H1 (cell line): ENCODE data around the gene EPHA4. TPM values are rescaled to one million over a fixed set of nuclear protein-coding genes. Genes with fewer than 3 reads are reported as not detected.

Experiments used
- CBX8 ChIP-seq: fragments of 300-800, 300-1000 bp; sonication (generic); IDR thresholded peaks from 2 replicates; pipeline ENCODE4 v1.7.1; 2016; ENCODE audit warnings: low read depth, low read length, borderline replicate concordance
- GTF2F1 ChIP-seq: IDR thresholded peaks from 2 replicates; pipeline ENCODE4 v1.6.1; 2012; ENCODE audit warnings: low read depth, low read length, improper control_type of control experiment, borderline replicate concordance
- JUND ChIP-seq: IDR thresholded peaks from 2 replicates; pipeline ENCODE4 v1.6.1; 2011; ENCODE audit warnings: mild to moderate bottlenecking, improper control_type of control experiment, low read length
- KDM5A ChIP-seq: fragments of 200-600 bp; IDR thresholded peaks from 2 replicates; pipeline ENCODE4 v1.7.1; 2012; ENCODE audit warnings: mild to moderate bottlenecking, low read length, inconsistent platforms, mixed read lengths
- RBBP5 ChIP-seq: IDR thresholded peaks from 2 replicates; pipeline ENCODE4 v1.7.1; 2012; ENCODE audit warnings: low read depth, mild to moderate bottlenecking, inconsistent platforms, low read length, moderate library complexity, borderline replicate concordance
- RFX5 ChIP-seq: IDR thresholded peaks from 2 replicates; pipeline ENCODE4 v1.6.1; 2011; ENCODE audit warnings: low read depth, low read length, improper control_type of control experiment, borderline replicate concordance
- SP2 ChIP-seq: IDR thresholded peaks from 2 replicates; pipeline ENCODE4 v1.6.1; 2012; ENCODE audit warnings: mild to moderate bottlenecking, low read length, inconsistent platforms
- SP4 ChIP-seq: IDR thresholded peaks from 2 replicates; pipeline ENCODE4 v1.6.1; 2012; ENCODE audit warnings: low read length, inconsistent platforms
- TCF12 ChIP-seq: IDR thresholded peaks from 2 replicates; pipeline ENCODE4 v1.6.1; 2011; ENCODE audit warnings: low read depth, mild to moderate bottlenecking, low read length
- polyA plus RNA-seq, 7 experiments: library from polyadenylated mRNA; depleted of rRNA in 3 of 7; stranded (reverse) in 5 of 7; unstranded in 2 of 7; fragments of >200 nt in 5 of 7; fragments of 200-250 nt in 2 of 7; gene quantifications; 1 replicate in 5 of 7; 2 replicates in 1 of 7; 4 replicates in 1 of 7; pipeline versions ENCODE4 v1.2.1 to v1.2.3, GENCODE V29; 2011 to 2013; ENCODE audit warnings: missing spikeins in 2 of 7, mixed read lengths in 2 of 7
- total RNA-seq: library from RNA; stranded (reverse); fragmentation: NEBNext Ultra II Directional; extraction: Animal tissue kit (Norgen Biotek cat#: 25700); gene quantifications from 2 replicates; pipeline ENCODE4 v1.2.1, GENCODE V29; 2021

EPHA4 gene
- total and polyA plus RNA-seq, 2 of the 8 experiments (the other 6 are each of a cell fraction or from before 2014, with no cell fraction given), result 4.3 to 5.7 TPM

DNA sequence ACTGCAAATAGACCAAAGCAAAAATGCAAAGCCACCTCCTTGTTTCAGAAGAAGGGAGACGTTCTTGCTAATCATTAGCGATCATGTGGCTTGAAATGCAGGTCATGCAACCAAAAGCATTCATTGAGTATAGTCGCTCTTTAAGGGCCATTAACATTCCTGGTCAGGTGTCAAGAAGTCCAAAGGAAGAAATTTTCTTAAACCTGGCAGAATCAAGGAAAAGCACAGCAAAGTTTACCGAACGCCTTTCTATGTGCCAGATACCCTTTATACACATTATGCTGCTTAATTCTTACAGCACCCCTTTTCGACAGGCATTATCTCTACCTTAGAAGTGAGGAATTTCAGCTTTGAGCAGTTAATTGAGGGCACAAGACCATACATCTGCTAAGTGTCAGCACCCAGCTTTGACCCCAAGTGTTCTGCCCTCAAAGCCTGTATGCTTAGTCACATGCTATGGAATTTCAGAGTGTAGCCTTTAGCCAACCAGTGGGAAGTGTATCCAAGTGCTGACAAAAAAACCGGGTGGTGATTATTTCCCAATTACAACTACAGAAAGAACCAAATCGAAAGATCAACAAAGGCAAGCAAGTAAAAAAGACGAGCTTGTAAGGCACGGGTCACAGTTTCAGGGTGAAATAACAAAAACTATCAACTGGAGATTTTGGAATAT is 70.8 kb downstream of the EPHA4 start (continued):
- TF ChIP-seq SP4 (no peak), SP2 (no peak), RBBP5 (no peak), GTF2F1 (no peak), CBX8 (no peak), RFX5 (no peak), TCF12 (no peak), KDM5A (no peak), JUND (no peak)
